NCI-H146 (cell line): ENCODE data around the gene PRM1.

Experiments
- DNase-seq: peaks from one replicate; lab custom pipeline; 2025; lab: John Stamatoyannopoulos, UW

Gene PRM1

GRCh38 chr16:11280616-11281522 lies at the start of gene PRM1:
Gene PRM1, minus strand, starts transcription at chr16:11281330. Its CDS starts 92 bp downstream, at chr16:11281238.
- DNase-seq: no peak

- no peak for DNase-seq
Observed at GRCh38 chr16:11330526-11331237, 49.6 kb upstream of the PRM1 start.

- no peak for DNase-seq
Observed at GRCh38 chr16:11329891-11330290, 48.8 kb upstream of the PRM1 start.

GRCh38 chr16:11329071-11329491 lies 48.0 kb upstream of the PRM1 start:
- no peak for DNase-seq

GRCh38 chr16:11328172-11329070 lies 47.3 kb upstream of the PRM1 start:
- DNase-seq: no peak

- DNase-seq: no peak
Observed at GRCh38 chr16:11327277-11328171, 46.4 kb upstream of the PRM1 start.

DNA sequence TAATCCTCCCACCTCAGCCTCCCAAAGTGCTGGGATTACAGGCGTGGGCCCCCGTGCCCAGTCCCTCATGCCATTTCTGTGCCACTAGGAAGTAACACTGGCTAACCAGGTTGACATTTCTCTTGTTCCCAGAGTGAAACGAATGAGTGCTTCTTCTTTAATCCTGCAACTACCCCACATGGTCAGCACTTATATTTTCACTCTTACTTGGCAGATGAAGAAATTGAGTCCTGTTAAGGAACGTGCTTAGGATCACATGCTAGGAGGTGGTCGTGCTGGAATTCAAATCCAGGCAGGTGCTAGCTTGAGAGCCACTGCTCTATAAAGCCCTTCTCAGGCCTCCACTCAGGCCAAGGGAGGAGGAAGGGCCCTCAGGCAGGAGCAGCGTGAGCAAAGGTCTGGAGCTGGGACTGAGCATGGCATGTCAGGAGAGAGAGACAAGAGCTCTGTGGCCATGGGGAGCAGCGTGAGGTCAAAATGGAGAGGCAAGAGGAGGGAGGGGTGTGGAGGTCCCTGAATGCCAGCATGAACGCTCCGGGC lies 45.7 kb upstream of the PRM1 start:
- DNase-seq: no peak

- DNase-seq: no peak
Observed at GRCh38 chr16:11326084-11326736, 45.1 kb upstream of the PRM1 start.

- no peak for DNase-seq
Observed at GRCh38 chr16:11325404-11326083, 44.4 kb upstream of the PRM1 start.

DNA sequence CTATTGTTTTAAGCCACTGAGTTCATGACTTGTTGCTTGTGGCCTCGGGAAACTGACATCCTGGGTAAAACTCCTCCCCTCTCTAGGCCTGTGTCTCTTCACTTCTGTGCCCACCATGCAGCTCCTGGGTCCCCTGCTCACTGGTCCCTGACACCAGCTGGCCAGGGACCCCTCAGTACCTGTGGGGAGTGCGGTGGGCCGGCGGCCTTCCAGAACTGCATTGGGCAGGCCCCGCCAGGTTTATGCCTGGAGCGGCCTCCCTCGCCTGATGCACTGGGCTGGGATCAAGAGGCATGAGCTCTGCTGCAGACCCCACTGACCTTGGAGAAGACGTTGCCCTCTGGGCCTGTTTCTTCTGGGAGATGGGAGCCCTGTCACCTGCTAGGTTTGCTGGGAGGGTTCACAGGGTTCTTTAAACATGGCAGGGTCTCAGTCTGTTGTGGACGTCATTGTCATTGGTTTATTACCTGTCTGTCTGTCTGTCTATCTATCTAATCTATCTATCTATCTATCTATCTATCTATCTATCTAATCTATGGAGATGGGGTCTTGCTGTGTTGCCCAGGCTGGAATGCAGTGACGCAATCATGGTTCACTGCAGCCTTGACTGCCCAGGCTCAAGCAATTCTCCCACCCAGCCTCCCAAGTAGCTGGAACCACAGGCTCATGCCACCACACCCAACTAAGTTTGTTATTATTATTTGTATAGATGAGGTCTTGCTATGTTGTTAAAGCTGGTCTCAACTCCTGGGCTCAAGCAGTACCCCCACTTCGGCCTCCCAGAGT lies 42.6 kb upstream of the PRM1 start:
- DNase-seq: no peak

GRCh38 chr16:11322823-11323222 lies 41.7 kb upstream of the PRM1 start:
- DNase-seq: no peak

GRCh38 chr16:11321662-11322061 lies 40.5 kb upstream of the PRM1 start:
- no peak for DNase-seq

DNA sequence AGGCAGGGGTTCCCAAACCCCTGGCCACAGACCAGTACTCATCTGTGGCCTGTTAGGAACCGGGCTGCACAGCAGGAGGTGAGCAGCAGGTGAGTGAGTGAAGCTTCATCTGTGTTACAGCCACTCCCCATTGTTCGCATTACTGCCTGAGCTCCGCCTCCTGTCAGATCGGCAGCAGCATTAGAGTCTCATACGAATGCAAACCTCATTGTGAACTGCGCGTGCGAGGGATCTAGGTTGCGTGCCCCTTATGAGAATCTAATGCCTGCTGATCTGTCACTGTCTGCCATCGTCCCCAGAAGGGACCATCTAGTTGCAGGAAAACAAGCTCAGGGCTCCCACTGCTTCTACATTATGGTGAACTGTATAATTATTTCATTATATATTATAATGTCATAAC lies 39.0 kb upstream of the PRM1 start:
- DNase-seq: peak; percentile 69

DNA sequence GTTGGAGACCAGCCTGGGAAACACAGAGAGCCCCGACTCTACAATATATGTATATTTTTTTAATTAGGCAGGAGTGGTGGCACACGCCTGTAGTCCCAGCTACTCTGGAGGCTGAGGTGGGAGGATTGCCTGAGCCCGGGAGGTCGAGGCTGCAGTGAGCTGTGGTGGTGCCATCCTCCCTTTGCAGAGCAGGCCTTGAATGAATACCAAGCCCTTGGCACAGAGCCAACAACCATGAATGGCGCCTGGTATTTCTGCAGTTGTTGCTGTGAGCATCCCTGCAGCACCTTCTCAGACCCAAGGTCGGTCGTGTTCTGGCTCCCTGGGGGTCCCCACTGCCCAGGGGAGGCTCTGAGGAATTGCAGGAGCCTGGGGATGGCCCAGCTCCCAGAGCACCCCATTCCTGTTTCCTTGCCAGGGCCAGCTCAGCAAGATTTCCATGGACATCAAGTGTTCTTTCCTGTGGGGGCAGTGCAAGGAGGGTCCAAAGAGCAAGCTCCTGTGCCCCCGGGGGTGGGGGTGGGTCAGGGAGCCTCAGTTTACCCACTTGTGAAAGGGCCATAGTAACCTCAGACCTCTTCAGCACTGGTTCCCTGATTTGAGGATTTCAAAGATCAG lies 38.5 kb upstream of the PRM1 start:
- peak; percentile 60 for DNase-seq

- no peak for DNase-seq
Observed at GRCh38 chr16:11318817-11319216, 37.7 kb upstream of the PRM1 start.

DNA sequence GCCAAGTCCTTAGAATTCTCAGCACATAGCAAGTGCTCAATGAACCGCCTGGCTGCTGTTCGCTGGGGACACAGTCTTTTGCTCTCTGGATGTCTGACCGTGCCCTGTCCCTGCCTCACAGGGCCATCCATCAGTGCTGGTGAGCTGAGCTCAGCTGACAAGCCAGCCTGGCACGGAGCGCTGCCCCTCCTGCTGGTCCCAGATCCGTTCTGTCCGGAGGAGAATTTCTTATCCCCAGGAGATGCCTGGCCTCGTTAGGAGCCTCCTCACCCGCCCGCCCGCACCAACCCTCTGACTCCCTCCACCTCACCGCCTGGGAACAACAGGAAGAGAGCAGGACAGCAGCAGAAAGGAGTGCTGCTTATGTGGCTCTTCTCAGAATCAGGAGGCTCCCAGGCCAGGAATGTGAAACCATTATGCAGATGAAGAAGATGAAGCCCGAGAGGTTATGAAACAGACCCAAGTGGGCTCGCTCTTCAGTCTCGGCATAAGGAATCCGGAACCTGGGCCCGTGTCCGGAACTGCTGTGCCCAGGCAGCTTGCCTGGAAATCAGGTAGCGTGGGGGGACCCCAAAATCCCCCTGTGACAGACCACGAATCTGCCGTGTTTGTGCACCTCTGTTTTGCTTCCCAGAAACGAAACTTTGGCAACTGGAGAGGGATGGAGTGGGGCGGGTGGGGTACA lies 35.3 kb upstream of the PRM1 start:
- DNase-seq: no peak

DNA sequence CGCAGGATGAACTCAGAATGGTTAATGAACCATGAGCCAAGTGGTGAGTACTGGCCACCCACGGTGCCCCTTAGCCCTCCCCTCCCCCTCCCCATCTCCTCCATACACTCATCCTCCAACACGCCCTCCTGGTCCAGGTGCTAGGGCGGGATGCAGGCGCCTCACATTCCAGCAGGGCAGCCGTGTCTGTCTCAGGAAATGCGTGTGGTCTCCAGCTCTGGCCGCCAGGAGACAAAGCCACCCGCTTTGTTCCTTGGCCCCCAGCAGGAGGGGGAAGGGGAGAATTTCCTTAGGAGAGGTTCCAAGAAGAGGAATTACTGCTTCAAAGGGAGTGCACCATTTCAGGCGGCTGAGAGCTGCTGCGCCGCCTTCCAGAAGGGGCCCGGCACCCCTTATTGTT lies 34.4 kb upstream of the PRM1 start:
- no peak for DNase-seq
